Measurements from ENCODE around the gene RPS8.
"Not testable (repeated sequence)": the region's sequence is repeated elsewhere in the genome, so short reads cannot be mapped to it uniquely, and the experiment has no call there.

RPS8 gene

DNA sequence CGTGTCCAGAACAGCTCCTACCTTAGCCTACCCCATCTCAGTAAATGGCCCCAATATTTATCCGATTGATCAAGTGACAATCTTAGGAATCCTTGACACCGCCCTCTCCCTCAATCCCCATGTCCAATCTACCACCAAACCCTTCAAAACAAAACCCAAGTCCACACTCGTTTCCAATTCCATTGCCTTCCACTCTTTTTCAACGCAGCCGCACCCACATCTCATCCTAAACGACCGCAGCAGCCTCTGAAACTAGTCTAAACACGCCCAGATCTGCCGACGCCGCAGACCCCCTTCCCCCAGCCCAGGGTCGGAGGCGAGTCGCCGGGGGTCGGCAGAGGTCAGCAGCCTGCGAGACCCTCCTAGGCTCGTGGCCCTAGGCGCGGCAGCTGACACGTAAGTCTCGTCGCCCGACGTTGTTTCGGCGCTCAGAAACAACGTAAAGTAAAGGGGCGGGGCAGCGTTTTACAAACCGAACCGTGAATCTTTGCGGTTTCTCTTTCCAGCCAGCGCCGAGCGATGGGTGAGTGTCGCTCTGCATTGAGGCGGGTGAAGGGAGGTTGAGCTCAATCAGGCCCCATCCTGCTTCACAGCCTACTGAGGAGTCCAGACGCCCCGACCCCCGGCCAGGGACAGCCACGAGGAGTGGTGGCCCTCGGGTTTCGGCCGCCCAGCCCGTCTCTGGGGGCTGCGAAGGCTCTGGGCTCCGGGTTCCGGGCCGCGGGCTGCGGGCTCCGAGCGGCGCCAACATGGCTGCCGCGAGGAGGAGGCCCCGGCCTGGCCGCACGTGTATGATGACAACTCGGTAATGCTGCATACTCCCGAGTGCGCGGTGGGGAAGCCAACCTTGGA, at the start of gene RPS8:
Gene RPS8 (plus strand): TSS at position 463 of the 852 bp plus-strand sequence. CDS start 57 bp downstream, at position 520.
- FAIRE-seq (no peak), DNase-seq (ENCODE audit: insufficient read length, low spot score) (peak; percentile 81)
- TF ChIP-seq, protein P1, sequence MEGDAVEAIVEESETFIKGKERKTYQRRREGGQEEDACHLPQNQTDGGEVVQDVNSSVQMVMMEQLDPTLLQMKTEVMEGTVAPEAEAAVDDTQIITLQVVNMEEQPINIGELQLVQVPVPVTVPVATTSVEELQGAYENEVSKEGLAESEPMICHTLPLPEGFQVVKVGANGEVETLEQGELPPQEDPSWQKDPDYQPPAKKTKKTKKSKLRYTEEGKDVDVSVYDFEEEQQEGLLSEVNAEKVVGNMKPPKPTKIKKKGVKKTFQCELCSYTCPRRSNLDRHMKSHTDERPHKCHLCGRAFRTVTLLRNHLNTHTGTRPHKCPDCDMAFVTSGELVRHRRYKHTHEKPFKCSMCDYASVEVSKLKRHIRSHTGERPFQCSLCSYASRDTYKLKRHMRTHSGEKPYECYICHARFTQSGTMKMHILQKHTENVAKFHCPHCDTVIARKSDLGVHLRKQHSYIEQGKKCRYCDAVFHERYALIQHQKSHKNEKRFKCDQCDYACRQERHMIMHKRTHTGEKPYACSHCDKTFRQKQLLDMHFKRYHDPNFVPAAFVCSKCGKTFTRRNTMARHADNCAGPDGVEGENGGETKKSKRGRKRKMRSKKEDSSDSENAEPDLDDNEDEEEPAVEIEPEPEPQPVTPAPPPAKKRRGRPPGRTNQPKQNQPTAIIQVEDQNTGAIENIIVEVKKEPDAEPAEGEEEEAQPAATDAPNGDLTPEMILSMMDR (IDR thresholded peaks at IDR 0.05; ENCODE audit: insufficient read depth, missing control alignments): no peak

DNA sequence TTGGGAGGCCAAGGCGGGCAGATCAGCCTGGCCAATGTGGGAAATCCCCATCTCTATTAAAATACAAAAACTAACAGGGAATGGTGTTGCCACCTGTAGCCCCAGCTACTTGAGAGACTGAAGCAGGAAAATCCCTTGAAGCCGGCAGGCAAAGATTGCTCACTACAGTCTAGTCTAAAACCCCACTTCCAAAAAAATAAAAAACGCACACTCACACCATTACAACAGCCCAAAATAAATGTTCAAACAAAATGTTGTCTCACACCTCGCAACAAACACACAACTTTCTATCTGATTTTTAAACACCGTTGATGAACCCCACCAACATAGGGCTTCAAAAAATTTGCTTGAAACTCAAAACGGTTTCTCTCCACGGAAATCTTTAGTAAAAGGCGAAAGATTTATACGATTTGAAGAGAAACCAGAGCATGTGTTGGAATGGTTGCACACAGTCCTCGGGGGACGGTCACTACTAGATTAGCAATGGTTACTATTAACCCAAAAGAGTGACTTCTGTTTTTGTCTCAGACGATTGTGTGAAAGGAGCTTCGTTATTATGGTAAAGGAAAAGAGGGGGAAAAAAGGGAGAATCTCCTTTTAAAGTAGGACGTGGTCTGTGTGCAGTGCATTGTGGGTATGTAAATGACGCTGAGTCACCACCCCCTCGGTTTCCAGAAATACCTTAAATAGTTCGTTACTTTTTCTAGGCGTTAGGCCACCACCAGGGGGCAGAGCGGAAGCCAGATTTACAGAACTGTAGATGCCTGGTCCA, 44.4 kb upstream of the RPS8 start, which contains the start of gene RNU5D-1:
Gene RNU5D-1 (minus strand): TSS at position 430 of the 772 bp plus-strand sequence.
- no peak for FAIRE-seq

DNA sequence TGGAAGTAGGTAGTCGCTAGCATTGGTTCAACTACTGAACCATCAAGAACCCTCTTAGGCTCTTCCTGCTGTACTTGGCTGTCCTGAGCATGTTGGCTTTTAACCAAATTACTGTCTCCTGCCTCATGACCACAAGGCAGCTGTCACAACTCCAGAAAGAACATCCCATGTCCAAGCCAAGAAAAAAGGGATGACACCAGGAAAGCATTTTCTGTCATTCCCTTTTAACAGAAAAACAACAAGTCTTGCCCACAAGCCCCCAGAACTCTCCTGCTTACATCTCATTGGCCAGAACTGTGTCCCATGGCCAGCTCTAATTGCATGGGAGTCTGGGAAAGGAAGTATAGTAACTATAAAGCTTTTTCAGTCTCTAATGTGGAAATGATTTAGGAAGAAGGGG, 42.0 kb upstream of the RPS8 start:
- DNase-seq (ENCODE audit: insufficient read length, low spot score) (no peak), FAIRE-seq (no peak)
- TF ChIP-seq, protein P1 (IDR thresholded peaks at IDR 0.05; ENCODE audit: insufficient read depth, missing control alignments): no peak

More for the DNA sequence above, 44.4 kb upstream of the RPS8 start, which contains the start of gene RNU5D-1:
- TF ChIP-seq, protein P1 (IDR thresholded peaks at IDR 0.05; ENCODE audit: insufficient read depth, missing control alignments): peak; percentile 78
- peak; percentile 71 for DNase-seq (ENCODE audit: insufficient read length, low spot score)

DNA sequence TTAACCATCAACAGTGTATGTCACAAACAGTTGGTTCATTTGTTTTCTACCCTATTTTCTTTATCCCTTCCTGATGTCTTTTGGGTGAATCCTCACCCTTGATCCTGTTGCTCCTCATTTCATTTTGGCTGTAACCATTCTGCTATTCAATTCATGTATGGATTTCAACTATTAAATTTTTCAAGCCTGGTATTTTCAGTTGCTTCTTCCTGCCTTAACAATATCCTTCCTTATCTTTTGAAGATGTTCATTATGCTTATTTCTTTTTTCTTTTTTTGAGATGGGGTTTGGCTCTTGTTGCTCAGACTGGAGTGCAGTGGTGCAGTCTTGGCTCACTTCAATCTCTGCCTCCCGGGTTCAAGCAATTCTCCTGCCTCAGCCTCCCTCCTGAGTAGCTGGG, 41.6 kb upstream of the RPS8 start:
- TF ChIP-seq, protein P1 (IDR thresholded peaks at IDR 0.05; ENCODE audit: insufficient read depth, missing control alignments): no peak
- no peak for FAIRE-seq
- no peak for DNase-seq (ENCODE audit: insufficient read length, low spot score)

DNA sequence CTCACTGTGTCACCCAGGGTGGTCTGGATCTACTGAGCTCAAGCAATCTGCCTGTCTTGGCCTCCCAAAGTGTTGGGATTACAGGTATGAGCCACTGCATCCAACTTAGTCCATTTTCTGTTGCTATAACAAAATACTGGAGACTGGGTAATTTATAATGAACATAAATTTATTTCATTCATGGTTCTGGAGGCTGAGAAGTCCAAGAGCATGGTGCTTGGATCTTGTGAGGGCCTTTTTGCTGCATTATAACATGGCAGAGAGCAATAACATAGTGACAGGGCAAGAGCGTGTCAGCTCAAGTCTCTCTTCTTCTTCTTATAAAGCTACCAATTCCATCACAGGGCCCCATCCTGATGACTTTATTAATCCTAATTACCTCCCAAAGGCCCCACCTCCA, 39.3 kb upstream of the RPS8 start:
- no peak for FAIRE-seq
- TF ChIP-seq, protein P1 (IDR thresholded peaks at IDR 0.05; ENCODE audit: insufficient read depth, missing control alignments): no peak
- no peak for DNase-seq (ENCODE audit: insufficient read length, low spot score)

DNA sequence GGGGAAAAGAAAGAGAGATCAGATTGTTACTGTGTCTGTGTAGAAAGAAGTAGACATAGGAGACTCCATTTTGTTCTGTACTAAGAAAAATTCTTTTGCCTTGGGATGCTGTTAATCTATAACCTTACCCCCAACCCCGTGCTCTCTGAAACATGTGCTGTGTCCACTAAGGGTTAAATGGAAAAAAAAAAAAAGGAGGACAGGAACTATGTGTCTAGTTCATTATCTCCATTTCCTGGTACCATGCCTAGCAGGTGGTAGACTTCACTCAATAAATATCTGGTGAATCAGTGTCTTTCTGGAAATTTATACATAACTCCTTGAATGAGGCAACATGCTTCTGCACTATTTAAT, 36.4 kb upstream of the RPS8 start:
- not testable (repeated sequence) for DNase-seq (ENCODE audit: insufficient read length, low spot score); FAIRE-seq

DNA sequence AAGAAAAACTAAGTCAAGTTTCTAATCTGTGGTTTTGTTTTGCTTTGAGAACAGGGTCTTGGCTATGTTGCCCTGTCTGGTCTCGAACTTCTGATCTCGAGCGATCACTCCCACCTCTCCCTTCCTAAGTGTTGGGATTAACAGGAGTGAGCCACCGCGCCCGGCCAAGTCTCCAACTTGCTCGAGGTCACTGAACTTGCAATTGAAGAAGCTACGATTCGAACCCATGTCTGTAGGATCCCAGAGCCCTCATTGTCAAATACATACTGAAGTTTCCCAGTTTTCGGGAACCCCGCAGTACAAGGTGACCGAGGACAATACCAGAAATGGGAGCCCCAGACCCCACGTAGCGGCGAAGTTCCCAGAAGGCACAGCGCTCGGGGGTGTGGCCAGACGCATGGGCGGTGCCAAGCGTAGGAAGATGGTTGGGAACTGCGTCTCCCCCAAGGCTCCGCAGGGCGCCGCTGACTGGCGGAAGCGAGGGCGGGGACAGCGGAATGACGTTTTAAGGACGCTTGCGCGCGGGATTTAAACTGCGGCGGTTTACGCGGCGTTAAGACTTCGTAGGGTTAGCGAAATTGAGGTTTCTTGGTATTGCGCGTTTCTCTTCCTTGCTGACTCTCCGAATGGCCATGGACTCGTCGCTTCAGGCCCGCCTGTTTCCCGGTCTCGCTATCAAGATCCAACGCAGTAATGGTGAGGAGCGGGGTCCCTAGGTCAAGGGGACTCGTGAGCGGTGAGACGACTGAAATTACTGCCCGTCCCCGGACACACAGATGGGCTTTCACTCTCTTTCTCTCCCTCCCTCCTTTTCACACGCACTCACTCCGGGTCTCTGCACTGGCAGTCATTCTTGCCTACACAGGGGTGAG, 35.8 kb upstream of the RPS8 start, which contains the start of gene KIF2C:
Gene KIF2C (plus strand): TSS at position 531 of the 872 bp plus-strand sequence. CDS start 96 bp downstream, at position 627.
- FAIRE-seq (no peak), DNase-seq (ENCODE audit: insufficient read length, low spot score) (peak; percentile 88)
- TF ChIP-seq, protein P1 (IDR thresholded peaks at IDR 0.05; ENCODE audit: insufficient read depth, missing control alignments): no peak
